ENCODE data around the gene PSMD7.
A peak's percentile ranks its signal among the peaks of the same experiment; 100 is the strongest.

The PSMD7 gene

DNA sequence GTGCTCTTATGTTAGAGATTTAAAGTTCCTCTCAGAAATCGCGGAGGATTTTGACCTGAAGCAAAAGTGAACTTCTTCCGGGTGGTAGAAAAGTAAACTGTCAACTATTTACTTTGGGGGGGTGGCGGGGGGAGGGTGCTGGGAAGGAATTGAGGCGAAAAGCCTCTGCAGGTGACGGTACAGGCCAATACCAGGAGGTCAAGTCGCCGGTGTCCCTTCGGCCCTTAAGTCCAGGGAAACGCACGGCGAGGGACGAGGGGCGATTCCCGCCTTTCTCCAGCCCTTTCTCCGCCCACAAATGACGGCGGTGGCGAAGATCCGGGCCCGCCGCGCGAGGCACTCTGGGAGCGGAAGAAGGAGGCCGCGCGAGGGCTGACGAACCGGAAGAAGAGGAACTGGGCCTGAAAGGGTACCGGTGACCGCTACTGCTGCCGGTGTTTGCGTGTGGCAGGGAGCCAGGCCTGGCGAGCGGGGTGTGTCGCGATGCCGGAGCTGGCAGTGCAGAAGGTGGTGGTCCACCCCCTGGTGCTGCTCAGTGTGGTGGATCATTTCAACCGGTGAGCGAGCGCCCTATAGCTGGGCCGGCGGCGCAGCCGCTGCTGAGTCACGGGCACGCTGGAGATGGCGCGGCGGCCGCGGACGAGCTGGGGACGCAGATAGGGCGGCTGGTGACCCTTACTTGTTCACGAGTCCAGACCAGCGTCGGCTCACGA, at the start of gene PSMD7:
TSS of gene PSMD7 (plus strand) at position 383 of the 713 bp plus-strand sequence. CDS start at position 484, 101 bp downstream.
- TF ChIP-seq JUND (IDR thresholded peaks at IDR 0.05; ENCODE audit: low read depth), result no peak
- in situ Hi-C loops (cut with HindIII; ENCODE audit: low pct_unique_long_range_greater_than_20kb, low sequenced_read_pairs), result no loop called here
- DNase-seq (ENCODE audit: low read depth in 1 of 2, low spot score in 1 of 2), result peak; percentile 82 to 95

DNA sequence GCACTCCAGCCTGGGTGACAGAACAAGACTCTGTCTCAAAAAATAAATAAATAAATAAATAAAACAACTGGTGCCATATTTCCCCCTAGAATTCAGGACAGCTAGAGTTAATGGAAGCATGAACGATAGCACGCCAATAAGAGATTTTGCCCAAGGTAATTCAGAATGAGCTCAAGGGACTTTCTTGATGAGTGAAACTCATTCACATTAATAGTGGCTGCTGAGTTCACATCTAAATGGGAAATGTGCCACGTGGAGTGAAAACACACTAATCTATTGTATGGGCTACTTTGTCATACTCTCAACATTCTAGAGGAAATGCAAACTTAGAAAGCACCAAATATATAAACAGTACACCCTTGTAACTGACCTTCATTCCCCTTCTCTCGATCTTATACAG, 47.4 kb upstream of the PSMD7 start:
- TF ChIP-seq JUND (IDR thresholded peaks at IDR 0.05; ENCODE audit: low read depth), result no peak
- DNase-seq (ENCODE audit: low read depth in 1 of 2, low spot score in 1 of 2), result no peak
- in situ Hi-C loops (cut with HindIII; ENCODE audit: low pct_unique_long_range_greater_than_20kb, low sequenced_read_pairs), result no loop called here

DNA sequence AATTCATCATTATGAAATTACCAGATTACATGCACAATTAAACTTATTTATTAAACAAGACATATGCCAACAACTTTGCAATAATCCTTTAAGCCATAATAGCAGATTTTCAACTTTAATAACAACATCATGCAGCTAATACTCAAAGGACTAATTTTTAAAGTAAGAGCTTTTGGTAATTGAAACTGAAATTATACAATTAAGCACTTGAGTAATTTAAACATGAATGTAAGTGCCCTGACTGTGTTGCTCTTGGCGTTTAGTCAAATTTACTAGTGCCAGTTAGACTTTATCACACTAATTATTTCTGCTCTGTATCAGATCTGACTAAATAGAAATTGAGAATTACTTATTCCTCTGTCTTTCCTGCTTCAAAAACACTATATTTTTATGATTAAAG, 46.8 kb upstream of the PSMD7 start:
- DNase-seq (ENCODE audit: low read depth in 1 of 2, low spot score in 1 of 2), result no peak
- in situ Hi-C loops (cut with HindIII; ENCODE audit: low pct_unique_long_range_greater_than_20kb, low sequenced_read_pairs), result no loop called here
- TF ChIP-seq JUND (IDR thresholded peaks at IDR 0.05; ENCODE audit: low read depth), result no peak

- in situ Hi-C loops (cut with HindIII; ENCODE audit: low pct_unique_long_range_greater_than_20kb, low sequenced_read_pairs), result no loop called here
- no peak for TF ChIP-seq JUND (IDR thresholded peaks at IDR 0.05; ENCODE audit: low read depth)
- no peak for DNase-seq (ENCODE audit: low read depth in 1 of 2, low spot score in 1 of 2)
These were observed 44.3 kb upstream of the PSMD7 start for GRCh38 chr16:74252329-74252728.

- in situ Hi-C loops (cut with HindIII; ENCODE audit: low pct_unique_long_range_greater_than_20kb, low sequenced_read_pairs), result no loop called here
- no peak for DNase-seq (ENCODE audit: low read depth in 1 of 2, low spot score in 1 of 2)
- TF ChIP-seq JUND (IDR thresholded peaks at IDR 0.05; ENCODE audit: low read depth), result no peak
These were observed 43.3 kb upstream of the PSMD7 start for GRCh38 chr16:74253161-74253938.

DNA sequence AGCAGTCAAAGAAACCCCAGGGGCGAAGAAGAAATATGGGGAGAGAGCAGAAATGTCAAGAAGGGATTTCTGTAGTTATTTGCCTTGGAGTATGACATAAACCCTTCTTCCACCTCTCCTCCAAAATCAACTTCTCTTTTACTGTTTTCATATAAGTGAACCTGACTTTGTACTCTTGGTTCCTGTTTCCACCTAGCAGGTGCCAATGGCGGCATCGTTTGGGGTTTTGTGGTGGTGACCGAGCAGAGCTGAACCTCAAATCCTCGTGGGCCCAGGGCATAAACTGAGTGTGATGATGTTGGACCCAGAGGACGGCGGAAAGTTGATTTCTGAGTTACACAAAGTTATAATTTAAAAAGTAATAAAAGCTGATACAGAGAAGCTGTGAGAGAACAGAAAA, 39.6 kb upstream of the PSMD7 start:
- TF ChIP-seq JUND (IDR thresholded peaks at IDR 0.05; ENCODE audit: low read depth), result no peak
- DNase-seq (ENCODE audit: low read depth in 1 of 2, low spot score in 1 of 2), result no peak
- in situ Hi-C loops (cut with HindIII; ENCODE audit: low pct_unique_long_range_greater_than_20kb, low sequenced_read_pairs), result no loop called here

GRCh38 chr16:74261068-74261467, 35.5 kb upstream of the PSMD7 start:
- TF ChIP-seq JUND (IDR thresholded peaks at IDR 0.05; ENCODE audit: low read depth), result no peak
- no peak for DNase-seq (ENCODE audit: low read depth in 1 of 2, low spot score in 1 of 2)
- in situ Hi-C loops (cut with HindIII; ENCODE audit: low pct_unique_long_range_greater_than_20kb, low sequenced_read_pairs), result no loop called here

GRCh38 chr16:74264811-74265210, 31.8 kb upstream of the PSMD7 start:
- no peak for TF ChIP-seq JUND (IDR thresholded peaks at IDR 0.05; ENCODE audit: low read depth)
- no peak for DNase-seq (ENCODE audit: low read depth in 1 of 2, low spot score in 1 of 2)
- in situ Hi-C loops (cut with HindIII; ENCODE audit: low pct_unique_long_range_greater_than_20kb, low sequenced_read_pairs), result no loop called here

GRCh38 chr16:74268372-74268782, 28.2 kb upstream of the PSMD7 start:
- in situ Hi-C loops (cut with HindIII; ENCODE audit: low pct_unique_long_range_greater_than_20kb, low sequenced_read_pairs), result no loop called here
- TF ChIP-seq JUND (IDR thresholded peaks at IDR 0.05; ENCODE audit: low read depth), result no peak
- DNase-seq (ENCODE audit: low read depth in 1 of 2, low spot score in 1 of 2), result no peak

DNA sequence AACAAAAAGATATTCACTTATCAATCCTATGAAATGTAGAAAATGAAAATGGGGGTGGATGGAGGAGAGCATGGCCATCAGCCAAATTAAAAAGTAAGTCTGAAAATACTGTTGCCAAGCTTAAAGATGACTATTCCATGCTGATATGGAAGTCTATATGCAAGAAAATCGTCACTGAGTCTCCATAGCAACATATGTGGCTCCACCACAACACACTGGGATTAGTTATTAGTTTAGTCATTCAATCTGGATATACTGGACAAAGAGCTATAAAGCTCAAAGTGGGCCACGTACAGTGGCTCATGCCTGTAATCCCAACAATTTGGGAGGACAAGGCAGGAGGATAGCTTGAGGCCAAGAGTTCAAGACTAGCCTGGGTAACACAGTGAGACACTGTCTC, 24.7 kb upstream of the PSMD7 start:
- in situ Hi-C loops (cut with HindIII; ENCODE audit: low pct_unique_long_range_greater_than_20kb, low sequenced_read_pairs), result no loop called here
- DNase-seq (ENCODE audit: low read depth in 1 of 2, low spot score in 1 of 2), result no peak
- no peak for TF ChIP-seq JUND (IDR thresholded peaks at IDR 0.05; ENCODE audit: low read depth)

DNA sequence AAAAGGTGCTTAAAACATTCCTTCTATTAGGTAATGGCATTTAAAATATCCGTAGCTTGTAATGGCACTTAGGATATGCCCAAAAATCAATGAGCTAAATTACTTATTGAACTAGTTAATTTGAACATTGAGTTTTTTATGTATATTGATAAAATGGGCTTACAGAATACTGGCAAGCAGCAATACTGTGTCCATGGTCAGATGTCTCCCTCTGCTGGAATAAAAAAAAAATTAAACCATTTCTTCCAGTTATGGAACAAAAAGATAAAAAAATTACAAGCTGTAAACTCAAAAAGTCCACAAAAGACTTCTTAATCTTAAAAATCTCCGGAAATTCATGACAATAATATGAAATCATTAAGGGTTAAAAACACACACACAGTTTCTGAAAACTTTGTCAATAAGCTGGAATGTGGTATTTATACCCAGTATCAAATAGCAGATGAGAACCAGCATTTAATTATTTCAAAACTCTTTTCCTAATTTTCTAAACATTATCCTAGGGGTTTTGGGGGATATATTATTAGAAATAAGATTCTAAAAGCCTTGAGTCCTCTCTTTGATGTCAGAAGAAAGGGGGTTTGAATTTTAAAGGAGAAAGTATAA, 21.5 kb upstream of the PSMD7 start:
- no peak for TF ChIP-seq JUND (IDR thresholded peaks at IDR 0.05; ENCODE audit: low read depth)
- peak; percentile 31 to 55 for DNase-seq (ENCODE audit: low read depth in 1 of 2, low spot score in 1 of 2)
- in situ Hi-C loops (cut with HindIII; ENCODE audit: low pct_unique_long_range_greater_than_20kb, low sequenced_read_pairs), result no loop called here

GRCh38 chr16:74275711-74276110, 20.9 kb upstream of the PSMD7 start:
- no peak for DNase-seq (ENCODE audit: low read depth in 1 of 2, low spot score in 1 of 2)
- in situ Hi-C loops (cut with HindIII; ENCODE audit: low pct_unique_long_range_greater_than_20kb, low sequenced_read_pairs), result no loop called here
- no peak for TF ChIP-seq JUND (IDR thresholded peaks at IDR 0.05; ENCODE audit: low read depth)

GRCh38 chr16:74277974-74278373, 18.6 kb upstream of the PSMD7 start:
- TF ChIP-seq JUND (IDR thresholded peaks at IDR 0.05; ENCODE audit: low read depth), result no peak
- DNase-seq (ENCODE audit: low read depth in 1 of 2, low spot score in 1 of 2), result no peak
- in situ Hi-C loops (cut with HindIII; ENCODE audit: low pct_unique_long_range_greater_than_20kb, low sequenced_read_pairs), result no loop called here

All from T47D (cell line).